ENCODE measurements around the gene NEDD4. TPM values are rescaled to one million over a fixed set of nuclear protein-coding genes. Genes with fewer than 3 reads are reported as not detected.
A peak's percentile ranks its signal among the peaks of the same experiment; 100 is the strongest.

Gene NEDD4
- total and polyA plus RNA-seq, 2 of the 4 experiments (the other 2 are of a cell fraction): 27.4 to 80.7 TPM

- ChIA-PET POLR2A (ENCODE audit: unreplicated experiment) (no interaction called here), CTCF (interaction anchor here (0.9 kb wide), 1 partner anchor 17 kb away, joined by 4 read pairs; no protein-coding TSS in a partner anchor)
- Histone ChIP-seq H2AK5ac (ENCODE audit: low read depth, low read length) (peak overlapping the region; percentile 57; the same call in 1 of the 2 replicates), H3K56ac (ENCODE audit: extremely low read depth, insufficient read depth, low read length) (no peak overlapping the region), H3K4ac (ENCODE audit: low read depth, low read length) (peak overlapping the region; percentile 2; the same call in 1 of the 2 replicates), H2BK120ac (ENCODE audit: low read depth, low read length) (peak overlapping the region; percentile 6), H3K27ac (ENCODE audit: insufficient read depth, low read length) (no peak overlapping the region), H3K27me3 (ENCODE audit: control insufficient read depth, insufficient read depth, low read length) (no peaks in the 10 kb centered on the region; the same call in 1 of the 2 replicates), H4K20me1 (ENCODE audit: insufficient read depth, low read length) (no peaks in the 10 kb centered on the region), H4K91ac (ENCODE audit: insufficient read depth, low read depth, low read length) (peak overlapping the region; percentile 15; the same call in 1 of the 2 replicates), H3K14ac (replicated peaks; ENCODE audit: low read depth, low read length) (peak overlapping the region; percentile 70; the same call in 1 of the 2 replicates), H3K9ac (ENCODE audit: low read depth, low read length) (no peak overlapping the region), H3K18ac (ENCODE audit: low read depth, low read length) (peak overlapping the region; percentile 24; the same call in 1 of the 2 replicates), H3K79me1 (ENCODE audit: low read depth in 1 of 2, low read length in 2 of 2) (no peaks in the 10 kb centered on the region), H3K9me3 (ENCODE audit: control insufficient read depth, insufficient read depth, low read length) (no peaks in the 10 kb centered on the region), H4K5ac (ENCODE audit: low read depth, low read length) (no peak overlapping the region), H3K23ac (ENCODE audit: low read depth, low read length) (no peak overlapping the region), H3K4me1 (ENCODE audit: control insufficient read depth, insufficient read depth, low read length) (peaks cover 10% of the 10 kb centered on the region), H3K36me3 (ENCODE audit: control insufficient read depth, insufficient read depth, low read length) (no peaks in the 10 kb centered on the region), H2AK9ac (replicated peaks; ENCODE audit: low read depth, low read length, poor library complexity) (peak overlapping the region; percentile 21), H2AFZ (replicated peaks; ENCODE audit: low read length, poor library complexity) (peak overlapping the region; percentile 50), H2BK15ac (ENCODE audit: low read depth, low read length) (no peak overlapping the region), H3K4me2 (ENCODE audit: low read depth, low read length) (peak overlapping the region; percentile 0; the same call in 1 of the 2 replicates), H3K4me3 (ENCODE audit: insufficient read depth, low read depth, low read length) (no peak overlapping the region), H2BK20ac (ENCODE audit: low read depth, low read length) (no peak overlapping the region), H3K9me1 (ENCODE audit: insufficient read depth, low read length) (0 out of 2 replicates have a peak, but pooled peaks cover 8% of the 10 kb centered on the region), H4K8ac (ENCODE audit: low read depth in 2 of 2, low read length in 2 of 2) (peak overlapping the region in 1 of 2 experiments; percentile 33; a peak in 2 of 4 replicates), H2BK5ac (ENCODE audit: low read depth, low read length, poor library complexity, severe bottlenecking) (no peak overlapping the region)
- intact Hi-C loops (cut with micrococcal nuclease) (loop anchor here (10.0 kb wide), 1 partner anchor 277 kb away; no protein-coding TSS in a partner anchor), dilution Hi-C loops (cut with HindIII; ENCODE audit: low sequenced_read_pairs, unreplicated experiment) (no loop called here), in situ Hi-C loops (cut with MboI; ENCODE audit: low sequenced_read_pairs) (loop anchor here (25.0 kb wide), 1 partner anchor 129 kb away; no protein-coding TSS in a partner anchor)
- no TSS peak for BruUV-seq (replicated peaks)
- DNase-seq: peak; percentile 49
- no peak for TF ChIP-seq SMC3 (IDR thresholded peaks at IDR 0.05; ENCODE audit: low read depth, low read length)
- no peak for TF ChIP-seq USF2 (IDR thresholded peaks at IDR 0.05; ENCODE audit: low read depth, low read length)
- 0 out of 2 replicates have a peak, but pooled peaks have one; percentile 16 for TF ChIP-seq CEBPB (IDR thresholded peaks at IDR 0.05; ENCODE audit: low read depth, low read length)
- no peak for TF ChIP-seq MAFK (IDR thresholded peaks at IDR 0.05; ENCODE audit: low read depth, low read length)
- no peak for TF ChIP-seq RFX5 (IDR thresholded peaks at IDR 0.05; ENCODE audit: low read depth, low read length)
- TF ChIP-seq MAZ (IDR thresholded peaks at IDR 0.05; ENCODE audit: borderline replicate concordance, low read depth, low read length): no peak
- TF ChIP-seq FOS (IDR thresholded peaks at IDR 0.05; ENCODE audit: low read depth, low read length): 0 out of 2 replicates have a peak, but pooled peaks have one; percentile 2
- TF ChIP-seq NFE2L2 (IDR thresholded peaks at IDR 0.05; ENCODE audit: low read depth, low read length): no peak
- no peak for TF ChIP-seq CHD1 (IDR thresholded peaks at IDR 0.05; ENCODE audit: low read depth, low read length)
- TF ChIP-seq CTCF (conservative IDR thresholded peaks at IDR 0.05; ENCODE audit: low read depth, low read length): no peak
- no peak for TF ChIP-seq POLR2A (IDR thresholded peaks at IDR 0.05; ENCODE audit: low read depth, low read length)
- TF ChIP-seq BHLHE40 (IDR thresholded peaks at IDR 0.05; ENCODE audit: low read depth, low read length): no peak
- TF ChIP-seq ELK1 (IDR thresholded peaks at IDR 0.05; ENCODE audit: borderline replicate concordance, low read depth, low read length): no peak
- no CpG with 5 or more reads among the region's 3 CpGs for WGBS, 2 experiments (ENCODE audit: extremely low coverage in 2 of 2, insufficient read length in 1 of 2)
- peak; percentile 84 for ATAC-seq (ENCODE audit: low read depth)
Observed at GRCh38 chr15:55791551-55792400, 201.6 kb downstream of the NEDD4 start.

Measured in IMR-90 (cell line).